GM18861 (cell line): ENCODE data around the gene KIAA1210.
"Not testable (repeated sequence)": the region's sequence is repeated elsewhere in the genome, so short reads cannot be mapped to it uniquely, and the experiment has no call there.

Source experiments
- ATAC-seq: cut with Tn5 transposase; IDR thresholded peaks from one replicate; pipeline ENCODE4 v1.9.1; 2021; ENCODE audit not compliant: unreplicated experiment

The KIAA1210 gene

DNA sequence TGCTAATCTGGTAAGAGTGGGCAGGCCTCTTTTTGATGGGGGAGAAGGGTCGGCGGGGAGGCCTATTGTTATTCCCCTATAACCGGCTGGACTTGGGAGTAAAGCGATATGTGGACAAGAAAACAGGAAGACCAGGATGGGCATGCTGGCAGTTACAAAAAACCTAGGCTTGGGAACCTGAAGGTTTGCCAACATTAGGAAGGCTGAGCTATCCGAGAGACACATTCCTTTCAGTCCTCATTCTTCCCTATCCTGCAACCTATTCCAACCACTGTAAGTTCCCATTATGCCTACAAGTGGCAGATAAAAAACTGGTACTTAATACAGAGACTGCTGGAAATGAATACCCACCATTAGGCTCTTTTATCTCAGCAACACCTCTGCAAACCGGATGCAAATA lies 87.2 kb downstream of the KIAA1210 start:
- no peak for ATAC-seq

DNA sequence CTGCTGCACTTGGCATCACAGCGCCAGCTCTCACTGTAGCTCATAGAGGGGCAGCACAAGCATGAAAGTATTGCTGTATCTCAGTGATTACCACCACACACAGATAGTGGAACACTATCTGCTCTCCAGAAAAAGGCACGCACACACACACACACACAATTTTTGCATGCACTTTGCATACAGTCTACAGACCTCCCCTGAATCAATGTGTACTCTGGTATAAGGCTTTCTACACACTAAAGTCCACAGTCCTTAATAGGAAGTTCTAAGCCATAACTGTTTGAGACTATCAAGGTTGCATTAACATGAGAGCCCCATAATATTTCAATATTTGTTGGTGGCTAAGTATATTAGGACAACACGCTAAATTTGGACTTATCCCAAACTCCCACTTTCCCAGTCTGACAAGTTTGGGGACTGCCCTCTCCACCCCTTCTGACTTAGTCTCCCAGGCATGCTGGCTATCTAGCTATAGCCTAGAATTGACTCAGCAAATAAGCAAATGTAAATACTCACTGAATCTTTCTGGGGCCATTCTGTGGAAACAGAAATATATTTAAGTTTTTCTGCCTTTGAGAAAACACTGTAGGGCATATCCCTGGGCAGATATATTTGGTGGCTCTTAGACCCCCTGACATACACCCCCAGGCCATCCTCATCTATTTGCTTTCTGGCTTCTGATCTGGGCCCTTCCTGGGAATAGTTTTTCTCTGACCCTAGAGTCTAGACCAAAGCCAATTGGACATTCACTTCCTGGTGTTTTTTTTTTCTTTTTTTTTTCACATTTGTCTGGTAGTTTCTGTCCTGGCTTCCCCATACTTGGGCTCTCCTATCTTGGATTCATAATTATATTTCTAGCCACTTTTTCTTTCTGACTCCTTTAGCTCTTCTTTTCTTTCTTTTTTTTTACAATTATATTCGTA lies 91.2 kb downstream of the KIAA1210 start:
- no peak for ATAC-seq

DNA sequence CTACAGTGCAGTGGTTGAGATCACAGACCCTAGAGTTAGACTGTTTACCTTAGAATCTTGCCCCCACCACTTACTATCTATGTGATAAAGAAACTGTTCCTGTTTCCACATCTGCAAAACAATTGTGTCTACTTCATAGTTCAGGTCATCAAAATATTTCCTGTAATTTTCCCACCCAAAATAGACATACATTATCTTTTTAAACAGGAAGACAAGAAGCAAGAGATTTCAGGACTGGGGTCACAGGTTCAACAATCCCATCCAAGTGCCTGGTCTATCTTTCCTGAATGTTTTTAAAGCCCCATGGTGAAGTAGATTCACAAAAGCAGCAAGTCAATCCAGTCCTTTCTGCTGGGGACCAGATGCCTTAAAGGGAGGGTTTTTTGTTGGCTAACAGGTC lies 96.6 kb downstream of the KIAA1210 start:
- ATAC-seq, result no peak

DNA sequence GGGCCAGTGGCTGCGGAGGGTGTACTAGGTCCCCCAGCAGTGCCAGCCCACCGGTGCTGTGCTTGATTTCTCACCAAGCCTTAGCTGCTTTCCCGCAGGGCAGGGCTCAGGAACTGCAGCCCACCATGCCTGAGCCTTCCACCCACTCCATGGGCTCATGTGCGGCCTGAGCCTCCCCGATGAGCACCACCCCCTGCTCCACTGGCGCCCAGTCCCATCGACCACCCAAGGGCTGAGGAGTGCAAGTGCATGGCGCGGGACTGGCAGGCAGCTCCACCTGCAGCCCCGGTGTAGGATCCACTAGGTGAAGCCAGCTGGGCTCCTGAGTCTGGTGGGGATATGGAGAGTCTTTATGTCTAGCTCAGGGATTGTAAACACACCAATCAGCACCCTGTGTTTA lies 98.0 kb downstream of the KIAA1210 start:
- not testable (repeated sequence) for ATAC-seq

DNA sequence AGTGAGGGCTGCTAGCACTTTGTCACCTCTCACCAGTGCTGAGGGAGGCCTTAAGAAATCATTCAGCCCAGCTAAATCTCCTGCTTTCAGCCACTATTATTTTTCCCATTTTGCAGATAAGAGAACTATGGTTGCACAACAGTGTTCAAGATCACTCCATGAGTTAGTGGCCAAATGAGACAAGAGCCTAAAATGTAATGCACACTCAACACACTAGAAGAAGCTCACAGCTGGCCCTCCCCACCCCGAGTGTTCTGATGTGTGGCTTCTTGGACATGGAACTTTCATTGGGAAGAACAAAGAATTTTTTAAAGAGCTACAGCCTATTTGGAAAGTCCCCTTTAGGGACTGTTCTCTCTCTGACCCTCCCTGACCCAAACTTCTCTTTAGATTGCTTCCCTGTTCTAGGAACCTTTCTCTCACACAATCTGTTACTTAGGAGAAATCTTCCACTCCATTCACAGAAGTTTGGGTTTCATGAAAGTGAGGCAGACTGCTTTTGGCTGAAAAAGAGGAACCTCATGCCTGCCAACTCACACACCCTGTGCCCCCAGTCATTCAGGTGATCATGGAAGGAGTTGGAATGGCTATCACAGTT lies 98.8 kb downstream of the KIAA1210 start:
- ATAC-seq, result no peak
